ENCODE data around the gene CLK3. TPM values are rescaled to one million over a fixed set of nuclear protein-coding genes. Genes with fewer than 3 reads are reported as not detected.
"Not testable (repeated sequence)": the region's sequence is repeated elsewhere in the genome, so short reads cannot be mapped to it uniquely, and the experiment has no call there.

CLK3 gene
- polyA plus RNA-seq, 2 donors: 50.7 to 78.7 TPM

GRCh38 chr15:74626336-74626735 is 10.7 kb downstream of the CLK3 start:
- 90 to 93% methylated on average over 7 of the region's 7 CpGs for WGBS, 2 donors
- peaks cover 0 to 2% of the 10 kb centered on the region in 2 donors for H3K4me1 ChIP-seq (ENCODE audit: control insufficient read depth in 2 of 2, insufficient read depth in 2 of 2, low read length in 1 of 2)
- H3K27ac ChIP-seq (ENCODE audit: low read depth in 2 of 2, low read length in 1 of 2): no peak overlapping the region
- peaks cover 74 to 86% of the 10 kb centered on the region in 2 donors for H3K36me3 ChIP-seq (ENCODE audit: control insufficient read depth in 2 of 2, insufficient read depth in 2 of 2, low read length in 1 of 2)
- no peaks in the 10 kb centered on the region for H3K27me3 ChIP-seq (ENCODE audit: control insufficient read depth in 1 of 2, insufficient read depth in 2 of 2, low read length in 2 of 2)
- no peak overlapping the region for H3K4me3 ChIP-seq (ENCODE audit: low read depth in 1 of 2, low read length in 2 of 2)
- H3K9me3 ChIP-seq (ENCODE audit: control insufficient read depth in 2 of 2, insufficient read depth in 1 of 2, low read depth in 1 of 2, low read length in 1 of 2): no peaks in the 10 kb centered on the region

DNA sequence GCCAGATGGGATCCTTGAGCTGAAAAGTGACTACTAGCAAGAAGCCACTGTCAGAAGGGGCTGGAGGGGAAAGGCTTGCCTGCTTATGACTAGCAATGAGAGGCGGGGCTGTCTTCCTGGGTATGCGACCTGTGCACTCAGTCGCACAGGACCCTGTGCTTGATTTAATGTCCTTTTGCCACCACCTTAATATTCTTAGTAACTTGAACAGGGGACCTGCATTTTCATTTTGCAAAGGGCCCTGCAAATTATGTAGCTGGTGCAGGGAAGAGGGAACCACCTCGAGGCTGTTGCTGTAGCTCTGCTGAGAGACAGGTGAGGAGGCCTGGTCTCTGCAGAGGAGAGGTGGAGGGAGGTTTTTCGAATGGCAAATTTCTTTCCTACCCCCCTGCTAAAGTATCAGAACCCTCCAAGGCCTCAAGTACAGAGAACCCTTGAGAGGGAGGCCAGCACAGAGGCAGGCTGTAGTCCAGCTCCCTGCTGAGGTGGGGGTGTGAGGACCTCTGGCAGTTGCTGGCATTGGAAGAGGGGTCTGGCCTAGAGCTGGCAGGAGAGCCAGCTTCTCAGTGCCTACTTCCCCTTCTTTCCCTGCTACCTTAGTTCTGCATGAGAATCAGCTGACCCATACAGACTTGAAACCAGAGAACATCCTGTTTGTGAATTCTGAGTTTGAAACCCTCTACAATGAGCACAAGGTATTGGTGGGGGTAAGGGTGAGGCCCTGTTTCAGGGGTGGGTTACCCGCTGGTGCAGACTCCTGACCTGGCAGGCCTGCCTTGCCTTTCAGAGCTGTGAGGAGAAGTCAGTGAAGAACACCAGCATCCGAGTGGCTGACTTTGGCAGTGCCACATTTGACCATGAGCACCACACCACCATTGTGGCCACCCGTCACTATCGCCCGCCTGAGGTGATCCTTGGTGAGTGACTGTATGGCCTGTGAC is 11.4 kb downstream of the CLK3 start:
- peaks cover 71 to 82% of the 10 kb centered on the region in 2 donors for H3K36me3 ChIP-seq (ENCODE audit: control insufficient read depth in 2 of 2, insufficient read depth in 2 of 2, low read length in 1 of 2)

GRCh38 chr15:74627766-74628165 is 12.1 kb downstream of the CLK3 start:
- H3K27ac ChIP-seq (ENCODE audit: low read depth in 2 of 2, low read length in 1 of 2): no peak overlapping the region
- WGBS, 2 donors: 73 to 80% methylated on average over 5 of the region's 5 CpGs
- H3K4me1 ChIP-seq (ENCODE audit: control insufficient read depth in 2 of 2, insufficient read depth in 2 of 2, low read length in 1 of 2): no peaks in the 10 kb centered on the region
- H3K36me3 ChIP-seq (ENCODE audit: control insufficient read depth in 2 of 2, insufficient read depth in 2 of 2, low read length in 1 of 2): peaks cover 67 to 83% of the 10 kb centered on the region in 2 donors
- H3K27me3 ChIP-seq (ENCODE audit: control insufficient read depth in 1 of 2, insufficient read depth in 2 of 2, low read length in 2 of 2): no peaks in the 10 kb centered on the region
- no peak overlapping the region for H3K4me3 ChIP-seq (ENCODE audit: low read depth in 1 of 2, low read length in 2 of 2)
- no peaks in the 10 kb centered on the region for H3K9me3 ChIP-seq (ENCODE audit: control insufficient read depth in 2 of 2, insufficient read depth in 1 of 2, low read depth in 1 of 2, low read length in 1 of 2)

More for the DNA sequence above, 11.4 kb downstream of the CLK3 start:
- Histone ChIP-seq H3K27me3 (ENCODE audit: control insufficient read depth in 1 of 2, insufficient read depth in 2 of 2, low read length in 2 of 2) (no peaks in the 10 kb centered on the region), H3K4me1 (ENCODE audit: control insufficient read depth in 2 of 2, insufficient read depth in 2 of 2, low read length in 1 of 2) (no peaks in the 10 kb centered on the region), H3K4me3 (ENCODE audit: low read depth in 1 of 2, low read length in 2 of 2) (no peak overlapping the region), H3K27ac (ENCODE audit: low read depth in 2 of 2, low read length in 1 of 2) (no peak overlapping the region), H3K9me3 (ENCODE audit: control insufficient read depth in 2 of 2, insufficient read depth in 1 of 2, low read depth in 1 of 2, low read length in 1 of 2) (no peaks in the 10 kb centered on the region)
- WGBS, 2 donors: 83 to 87% methylated on average over 10 of the region's 10 CpGs

DNA sequence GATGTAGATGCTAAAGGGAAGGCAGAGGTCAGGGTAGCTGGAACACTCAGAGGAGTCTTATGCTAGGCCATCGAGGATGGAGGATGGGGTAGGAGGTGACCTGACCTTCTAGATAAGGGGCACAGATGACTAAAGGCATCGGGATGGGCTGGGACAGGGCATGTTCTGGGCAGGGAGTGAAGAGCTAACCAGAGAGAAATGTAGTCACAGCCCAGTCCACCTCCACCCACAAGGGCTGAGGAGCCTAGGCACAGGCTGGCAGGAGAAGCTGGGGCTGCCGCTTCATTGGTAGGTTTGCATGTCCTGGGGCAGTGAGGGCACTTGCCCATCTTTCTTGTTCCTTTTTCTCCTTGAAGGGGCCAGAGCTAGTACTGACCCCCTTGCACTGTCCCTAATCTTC is 12.6 kb downstream of the CLK3 start:
- H3K36me3 ChIP-seq (ENCODE audit: control insufficient read depth in 2 of 2, insufficient read depth in 2 of 2, low read length in 1 of 2): peaks cover 65 to 81% of the 10 kb centered on the region in 2 donors
- 64 to 71% methylated on average over 3 of the region's 3 CpGs for WGBS, 2 donors

DNA sequence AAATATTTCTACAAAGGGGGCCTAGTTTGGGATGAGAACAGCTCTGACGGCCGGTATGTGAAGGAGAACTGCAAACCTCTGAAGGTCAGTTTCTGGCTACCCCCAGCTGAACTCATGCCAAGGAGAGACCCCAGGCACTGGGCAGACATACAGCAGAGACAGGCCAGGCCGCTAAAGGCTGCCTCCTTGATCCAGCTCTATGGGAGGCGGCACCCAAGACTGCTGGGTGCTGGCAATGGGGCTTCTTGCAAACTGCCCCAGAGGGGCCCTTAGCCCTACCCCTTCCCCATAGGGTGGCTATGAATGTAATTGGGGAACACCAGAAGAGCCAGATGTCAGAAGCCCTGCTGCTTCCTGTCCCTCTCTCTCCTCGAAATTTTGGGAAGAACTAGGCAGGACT is 13.3 kb downstream of the CLK3 start:
- 65 to 66% methylated on average over 5 of the region's 5 CpGs for WGBS, 2 donors
- Histone ChIP-seq H3K36me3 (ENCODE audit: control insufficient read depth in 2 of 2, insufficient read depth in 2 of 2, low read length in 1 of 2) (peaks cover 59 to 78% of the 10 kb centered on the region in 2 donors), H3K4me1 (ENCODE audit: control insufficient read depth in 2 of 2, insufficient read depth in 2 of 2, low read length in 1 of 2) (no peaks in the 10 kb centered on the region), H3K27me3 (ENCODE audit: control insufficient read depth in 1 of 2, insufficient read depth in 2 of 2, low read length in 2 of 2) (no peaks in the 10 kb centered on the region), H3K27ac (ENCODE audit: low read depth in 2 of 2, low read length in 1 of 2) (no peak overlapping the region), H3K4me3 (ENCODE audit: low read depth in 1 of 2, low read length in 2 of 2) (no peak overlapping the region), H3K9me3 (ENCODE audit: control insufficient read depth in 2 of 2, insufficient read depth in 1 of 2, low read depth in 1 of 2, low read length in 1 of 2) (no peaks in the 10 kb centered on the region)

More for the DNA sequence above, 12.6 kb downstream of the CLK3 start:
- H3K9me3 ChIP-seq (ENCODE audit: control insufficient read depth in 2 of 2, insufficient read depth in 1 of 2, low read depth in 1 of 2, low read length in 1 of 2): no peaks in the 10 kb centered on the region
- no peak overlapping the region for H3K4me3 ChIP-seq (ENCODE audit: low read depth in 1 of 2, low read length in 2 of 2)
- H3K4me1 ChIP-seq (ENCODE audit: control insufficient read depth in 2 of 2, insufficient read depth in 2 of 2, low read length in 1 of 2): no peaks in the 10 kb centered on the region
- H3K27me3 ChIP-seq (ENCODE audit: control insufficient read depth in 1 of 2, insufficient read depth in 2 of 2, low read length in 2 of 2): no peaks in the 10 kb centered on the region
- H3K27ac ChIP-seq (ENCODE audit: low read depth in 2 of 2, low read length in 1 of 2): no peak overlapping the region

DNA sequence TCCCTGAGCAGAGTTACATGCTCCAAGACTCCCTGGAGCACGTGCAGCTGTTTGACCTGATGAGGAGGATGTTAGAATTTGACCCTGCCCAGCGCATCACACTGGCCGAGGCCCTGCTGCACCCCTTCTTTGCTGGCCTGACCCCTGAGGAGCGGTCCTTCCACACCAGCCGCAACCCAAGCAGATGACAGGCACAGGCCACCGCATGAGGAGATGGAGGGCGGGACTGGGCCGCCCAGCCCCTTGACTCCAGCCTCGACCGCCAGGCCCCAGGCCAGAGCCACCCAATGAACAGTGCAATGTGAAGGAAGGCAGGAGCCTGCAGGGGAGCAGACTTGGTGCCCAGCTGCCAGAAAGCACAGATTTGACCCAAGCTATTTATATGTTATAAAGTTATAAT is 14.1 kb downstream of the CLK3 start:
- not testable (repeated sequence) for H3K9me3 ChIP-seq (ENCODE audit: control insufficient read depth in 2 of 2, insufficient read depth in 1 of 2, low read depth in 1 of 2, low read length in 1 of 2); H3K4me1 ChIP-seq (ENCODE audit: control insufficient read depth in 2 of 2, insufficient read depth in 2 of 2, low read length in 1 of 2); H3K4me3 ChIP-seq (ENCODE audit: low read depth in 1 of 2, low read length in 2 of 2); H3K27me3 ChIP-seq (ENCODE audit: control insufficient read depth in 1 of 2, insufficient read depth in 2 of 2, low read length in 2 of 2); H3K27ac ChIP-seq (ENCODE audit: low read depth in 2 of 2, low read length in 1 of 2)
- WGBS, 2 donors: 83% methylated on average over 6 to 10 of the region's 10 CpGs
- peaks cover 58 to 72% of the 10 kb centered on the region in 2 donors for H3K36me3 ChIP-seq (ENCODE audit: control insufficient read depth in 2 of 2, insufficient read depth in 2 of 2, low read length in 1 of 2)

DNA sequence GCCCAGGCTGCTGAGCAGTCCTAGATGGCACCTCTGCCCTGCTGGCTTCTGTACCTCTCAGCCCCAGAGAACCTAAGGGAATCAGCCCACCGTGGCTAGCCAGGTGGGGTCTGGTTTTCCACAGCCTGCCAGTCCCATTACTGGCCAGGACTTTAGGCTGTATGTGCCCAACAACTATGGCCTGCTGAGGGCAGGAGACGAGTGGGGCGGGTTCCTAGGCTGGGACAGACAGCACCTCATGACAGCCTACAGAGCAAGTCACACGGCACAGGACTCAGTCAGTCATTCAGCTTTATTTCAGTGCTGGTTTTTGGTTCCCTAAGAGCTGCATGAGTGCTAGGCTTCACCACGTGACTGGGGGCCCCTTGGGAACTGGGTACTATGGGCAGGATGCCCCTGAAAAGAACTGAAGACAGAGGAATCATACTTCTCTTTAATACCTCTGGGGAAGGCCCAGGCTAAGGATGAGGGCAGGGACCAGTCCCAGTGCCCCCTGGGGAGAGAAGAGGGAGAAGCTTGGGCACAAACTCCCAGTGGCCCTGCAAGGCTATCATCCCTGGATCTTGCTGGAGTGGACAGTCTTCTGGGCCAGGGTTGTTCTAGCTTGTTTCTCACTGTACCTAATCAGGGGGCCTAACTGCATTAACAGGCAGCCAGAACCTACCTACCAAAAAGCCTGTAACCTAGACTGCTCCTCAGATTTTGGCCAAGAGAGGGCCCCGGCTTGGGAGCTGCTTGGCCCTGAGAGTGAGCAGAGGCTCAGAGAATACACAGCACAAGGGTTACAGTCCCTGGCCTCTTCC is 14.8 kb downstream of the CLK3 start:
- no peaks in the 10 kb centered on the region for H3K9me3 ChIP-seq (ENCODE audit: control insufficient read depth in 2 of 2, insufficient read depth in 1 of 2, low read depth in 1 of 2, low read length in 1 of 2)
- no peak overlapping the region for H3K27ac ChIP-seq (ENCODE audit: low read depth in 2 of 2, low read length in 1 of 2)
- 79 to 83% methylated on average over 6 of the region's 6 CpGs for WGBS, 2 donors
- no peaks in the 10 kb centered on the region for H3K27me3 ChIP-seq (ENCODE audit: control insufficient read depth in 1 of 2, insufficient read depth in 2 of 2, low read length in 2 of 2)
- H3K4me1 ChIP-seq (ENCODE audit: control insufficient read depth in 2 of 2, insufficient read depth in 2 of 2, low read length in 1 of 2): no peaks in the 10 kb centered on the region
- H3K36me3 ChIP-seq (ENCODE audit: control insufficient read depth in 2 of 2, insufficient read depth in 2 of 2, low read length in 1 of 2): peaks cover 50 to 68% of the 10 kb centered on the region in 2 donors
- H3K4me3 ChIP-seq (ENCODE audit: low read depth in 1 of 2, low read length in 2 of 2): no peak overlapping the region

GRCh38 chr15:74631087-74631385 is 15.4 kb downstream of the CLK3 start:
- H3K27me3 ChIP-seq (ENCODE audit: control insufficient read depth in 1 of 2, insufficient read depth in 2 of 2, low read length in 2 of 2): no peaks in the 10 kb centered on the region
- H3K36me3 ChIP-seq (ENCODE audit: control insufficient read depth in 2 of 2, insufficient read depth in 2 of 2, low read length in 1 of 2): peaks cover 51 to 67% of the 10 kb centered on the region in 2 donors
- WGBS, 2 donors: 79 to 81% methylated on average over 3 of the region's 3 CpGs
- H3K27ac ChIP-seq (ENCODE audit: low read depth in 2 of 2, low read length in 1 of 2): no peak overlapping the region
- no peaks in the 10 kb centered on the region for H3K4me1 ChIP-seq (ENCODE audit: control insufficient read depth in 2 of 2, insufficient read depth in 2 of 2, low read length in 1 of 2)
- H3K9me3 ChIP-seq (ENCODE audit: control insufficient read depth in 2 of 2, insufficient read depth in 1 of 2, low read depth in 1 of 2, low read length in 1 of 2): no peaks in the 10 kb centered on the region
- H3K4me3 ChIP-seq (ENCODE audit: low read depth in 1 of 2, low read length in 2 of 2): no peak overlapping the region

DNA sequence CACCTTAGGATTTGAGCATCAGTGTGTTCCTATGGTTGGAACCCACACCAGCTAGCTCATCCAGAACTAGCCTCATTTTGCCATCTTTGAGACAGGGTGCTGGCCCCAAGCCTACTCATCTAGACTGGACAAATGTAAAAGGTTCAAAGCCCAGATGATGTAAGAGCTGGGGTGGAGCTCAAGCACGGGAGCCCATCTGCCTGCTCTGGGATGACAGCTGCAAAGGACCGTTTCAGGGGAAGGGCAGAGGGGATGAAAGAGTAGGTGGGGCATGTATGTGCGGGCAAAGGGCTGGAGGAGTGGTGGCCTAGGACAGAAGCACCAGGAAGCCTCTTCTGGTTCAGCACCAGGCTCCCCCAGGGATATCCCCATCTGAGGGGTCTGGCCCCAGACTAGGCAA is 15.8 kb downstream of the CLK3 start:
- H3K27me3 ChIP-seq (ENCODE audit: control insufficient read depth in 1 of 2, insufficient read depth in 2 of 2, low read length in 2 of 2): no peaks in the 10 kb centered on the region
- 39 to 49% methylated on average over 3 of the region's 3 CpGs for WGBS, 2 donors
- H3K36me3 ChIP-seq (ENCODE audit: control insufficient read depth in 2 of 2, insufficient read depth in 2 of 2, low read length in 1 of 2): peaks cover 51 to 64% of the 10 kb centered on the region in 2 donors
- no peaks in the 10 kb centered on the region for H3K9me3 ChIP-seq (ENCODE audit: control insufficient read depth in 2 of 2, insufficient read depth in 1 of 2, low read depth in 1 of 2, low read length in 1 of 2)
- H3K4me3 ChIP-seq (ENCODE audit: low read depth in 1 of 2, low read length in 2 of 2): no peak overlapping the region
- no peak overlapping the region for H3K27ac ChIP-seq (ENCODE audit: low read depth in 2 of 2, low read length in 1 of 2)
- H3K4me1 ChIP-seq (ENCODE audit: control insufficient read depth in 2 of 2, insufficient read depth in 2 of 2, low read length in 1 of 2): no peaks in the 10 kb centered on the region

All from esophagus (tissue), 2 donors.